OCI-LY3 (cell line): Measurements from ENCODE around the gene COMMD8.

Experiments used
- H2AFZ ChIP-seq: fragments of 200-600, 300-600 bp; shearing (Covaris generic); 2 replicates; pipeline ENCODE4 v1.6.0; 2014; ENCODE audit warnings: antibody characterized with exemption, low read depth, low read length
- H3K27ac ChIP-seq: fragments of 200-600, 300-600 bp; sonication (generic); 2 replicates; pipeline ENCODE4 v1.5.1; 2014; ENCODE audit warnings: mild to moderate bottlenecking, low read length, moderate library complexity, mixed read lengths
- H3K27me3 ChIP-seq: fragments of 200-600, 300-600 bp; sonication (generic); 2 replicates; pipeline ENCODE4 v1.6.1; 2014; ENCODE audit warnings: low read depth, low read length, mixed read lengths
- H3K36me3 ChIP-seq: fragments of 200-600, 300-600 bp; sonication (generic); replicated peaks from 2 replicates; pipeline ENCODE3; 2014; ENCODE audit warnings: low read depth, low read length, mixed read lengths
- H3K4me1 ChIP-seq: fragments of 300-600, 200-600 bp; sonication (generic); 2 replicates; pipeline ENCODE4 v1.6.1; 2014; ENCODE audit warnings: low read length, mixed read lengths
- H3K4me2 ChIP-seq: fragments of 200-600, 300-600 bp; sonication (generic); 2 replicates; pipeline ENCODE4 v1.6.1; 2014; ENCODE audit warnings: low read length, mixed read lengths
- H3K4me3 ChIP-seq: fragments of 300-600, 200-600 bp; sonication (generic); 2 replicates; pipeline ENCODE4 v1.5.1; 2014; ENCODE audit warnings: antibody characterized with exemption, mild to moderate bottlenecking, low read length, moderate library complexity
- H3K79me2 ChIP-seq: fragments of 300-600, 200-600 bp; shearing (Covaris generic); 2 replicates; pipeline ENCODE4 v1.6.1; 2014; ENCODE audit warnings: mild to moderate bottlenecking, low read length, mixed read lengths
- H3K9ac ChIP-seq: fragments of 300-600, 200-600 bp; shearing (Covaris generic); 2 replicates; pipeline ENCODE4 v1.6.0; 2014; ENCODE audit warnings: mild to moderate bottlenecking, low read length, moderate library complexity
- H3K9me3 ChIP-seq: fragments of 200-600, 300-600 bp; shearing (Covaris generic); 2 replicates; pipeline ENCODE4 v1.6.1; 2014; ENCODE audit warnings: low read length, mixed read lengths; ENCODE audit not compliant: insufficient read depth
- H4K20me1 ChIP-seq: fragments of 200-600, 300-600 bp; sonication (generic); 2 replicates; pipeline ENCODE4 v1.6.1; 2016; ENCODE audit warnings: low read length, mixed read lengths; ENCODE audit not compliant: insufficient read depth
- EZH2phosphoT487 ChIP-seq: fragments of 200-600 bp; shearing (Covaris generic); IDR thresholded peaks from 2 replicates; pipeline ENCODE4 v1.6.1; 2018; ENCODE audit warnings: antibody characterized with exemption, mixed run types, low read depth
- TF ChIP-seq, protein P1 (sequence below): fragments of 200-600, 300-600 bp; sonication (generic); IDR thresholded peaks from 2 replicates; pipeline ENCODE4 v1.5.1; 2014; ENCODE audit warnings: antibody characterized with exemption, low read length, low read depth

COMMD8 gene

GRCh38 chr4:47474799-47475198 lies 11.3 kb upstream of the COMMD8 start:
- no peak overlapping the region for H2AFZ ChIP-seq
- no peak overlapping the region for H3K9ac ChIP-seq
- TF ChIP-seq, protein P1, sequence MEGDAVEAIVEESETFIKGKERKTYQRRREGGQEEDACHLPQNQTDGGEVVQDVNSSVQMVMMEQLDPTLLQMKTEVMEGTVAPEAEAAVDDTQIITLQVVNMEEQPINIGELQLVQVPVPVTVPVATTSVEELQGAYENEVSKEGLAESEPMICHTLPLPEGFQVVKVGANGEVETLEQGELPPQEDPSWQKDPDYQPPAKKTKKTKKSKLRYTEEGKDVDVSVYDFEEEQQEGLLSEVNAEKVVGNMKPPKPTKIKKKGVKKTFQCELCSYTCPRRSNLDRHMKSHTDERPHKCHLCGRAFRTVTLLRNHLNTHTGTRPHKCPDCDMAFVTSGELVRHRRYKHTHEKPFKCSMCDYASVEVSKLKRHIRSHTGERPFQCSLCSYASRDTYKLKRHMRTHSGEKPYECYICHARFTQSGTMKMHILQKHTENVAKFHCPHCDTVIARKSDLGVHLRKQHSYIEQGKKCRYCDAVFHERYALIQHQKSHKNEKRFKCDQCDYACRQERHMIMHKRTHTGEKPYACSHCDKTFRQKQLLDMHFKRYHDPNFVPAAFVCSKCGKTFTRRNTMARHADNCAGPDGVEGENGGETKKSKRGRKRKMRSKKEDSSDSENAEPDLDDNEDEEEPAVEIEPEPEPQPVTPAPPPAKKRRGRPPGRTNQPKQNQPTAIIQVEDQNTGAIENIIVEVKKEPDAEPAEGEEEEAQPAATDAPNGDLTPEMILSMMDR, result no peak
- no peak for TF ChIP-seq EZH2phosphoT487
- no peaks in the 10 kb centered on the region for H3K27me3 ChIP-seq
- no peak overlapping the region for H3K4me3 ChIP-seq
- no peaks in the 10 kb centered on the region for H3K4me1 ChIP-seq
- no peaks in the 10 kb centered on the region for H4K20me1 ChIP-seq
- no peaks in the 10 kb centered on the region for H3K9me3 ChIP-seq
- H3K27ac ChIP-seq, result no peak overlapping the region
- H3K4me2 ChIP-seq, result no peak overlapping the region
- no peaks in the 10 kb centered on the region for H3K79me2 ChIP-seq
- H3K36me3 ChIP-seq, result no peaks in the 10 kb centered on the region

GRCh38 chr4:47473141-47473750 lies 9.7 kb upstream of the COMMD8 start:
- Histone ChIP-seq H3K4me1 (no peaks in the 10 kb centered on the region), H3K4me3 (no peak overlapping the region), H3K27me3 (no peaks in the 10 kb centered on the region), H4K20me1 (no peaks in the 10 kb centered on the region), H3K79me2 (no peaks in the 10 kb centered on the region), H3K9me3 (no peaks in the 10 kb centered on the region), H2AFZ (no peak overlapping the region), H3K4me2 (no peak overlapping the region), H3K36me3 (no peaks in the 10 kb centered on the region), H3K9ac (no peak overlapping the region), H3K27ac (no peak overlapping the region)
- TF ChIP-seq, protein P1, result no peak
- TF ChIP-seq EZH2phosphoT487, result no peak

DNA sequence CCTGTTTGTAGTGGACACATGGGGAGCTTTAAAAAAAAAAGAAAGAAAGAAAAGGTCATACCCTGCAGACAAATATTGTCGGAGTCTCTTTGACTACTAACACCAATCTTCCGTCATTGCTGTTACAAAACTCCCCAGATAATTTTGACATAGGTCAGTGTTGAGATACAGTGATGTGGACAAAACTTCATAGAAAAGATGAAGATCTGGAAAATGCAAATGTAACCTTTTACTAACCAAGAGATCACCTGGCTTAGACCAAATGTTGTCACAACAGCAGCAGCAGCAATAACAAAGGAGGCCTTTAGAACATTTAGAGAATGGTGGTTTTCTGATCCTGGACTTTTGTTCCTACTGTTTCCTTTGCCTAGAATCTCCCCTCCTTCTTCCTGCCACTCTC lies 8.1 kb upstream of the COMMD8 start:
- Histone ChIP-seq H3K27me3 (no peaks in the 10 kb centered on the region), H4K20me1 (no peaks in the 10 kb centered on the region), H3K4me3 (no peak overlapping the region), H3K79me2 (no peaks in the 10 kb centered on the region), H3K36me3 (no peaks in the 10 kb centered on the region), H3K4me2 (no peak overlapping the region), H3K4me1 (peaks cover 5% of the 10 kb centered on the region), H3K27ac (no peak overlapping the region), H2AFZ (no peak overlapping the region), H3K9ac (no peak overlapping the region), H3K9me3 (no peaks in the 10 kb centered on the region)
- no peak for TF ChIP-seq EZH2phosphoT487
- TF ChIP-seq, protein P1, result no peak

DNA sequence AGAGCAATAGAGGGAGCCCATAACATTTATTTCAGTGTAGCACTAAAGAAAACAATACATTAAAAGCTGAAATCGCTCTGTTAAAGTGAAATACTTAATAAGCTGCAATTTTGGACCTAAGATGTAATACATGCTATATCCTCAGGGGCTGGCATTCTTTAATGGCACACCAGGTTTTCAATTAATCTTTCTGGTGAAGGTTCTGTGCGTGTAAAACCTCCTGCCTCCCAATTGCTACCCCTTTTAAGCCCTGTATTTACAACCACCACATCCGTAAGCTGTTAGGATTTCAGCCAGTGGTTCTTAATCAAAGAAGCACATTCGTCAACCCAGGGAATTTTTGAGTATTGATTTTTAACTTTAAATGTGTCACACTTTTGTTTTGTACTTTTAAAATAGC lies 7.6 kb upstream of the COMMD8 start:
- no peak for TF ChIP-seq EZH2phosphoT487
- TF ChIP-seq, protein P1, result no peak
- Histone ChIP-seq H3K4me3 (no peak overlapping the region), H3K9me3 (no peaks in the 10 kb centered on the region), H3K9ac (no peak overlapping the region), H3K27me3 (no peaks in the 10 kb centered on the region), H3K27ac (no peak overlapping the region), H3K79me2 (no peaks in the 10 kb centered on the region), H3K36me3 (peaks cover 5% of the 10 kb centered on the region), H3K4me1 (peaks cover 10% of the 10 kb centered on the region), H4K20me1 (no peaks in the 10 kb centered on the region), H2AFZ (no peak overlapping the region), H3K4me2 (no peak overlapping the region)
